GM19324 (cell line): ENCODE results near the gene GABRR2.

ENCODE experiments used
- ATAC-seq: cut with Tn5 transposase; IDR thresholded peaks from one replicate; pipeline ENCODE4 v1.9.1; 2021; ENCODE audit warnings: mild to moderate bottlenecking, moderate library complexity; ENCODE audit not compliant: unreplicated experiment, low FRiP score

GABRR2 gene

GRCh38 chr6:89315249-89315885 is at the start of gene GABRR2:
TSS of gene GABRR2 (minus strand) at chr6:89315299. CDS start at chr6:89315165, 134 bp downstream.
- ATAC-seq: no peak

GRCh38 chr6:89364586-89364985 is 49.5 kb upstream of the GABRR2 start:
- no peak for ATAC-seq

DNA sequence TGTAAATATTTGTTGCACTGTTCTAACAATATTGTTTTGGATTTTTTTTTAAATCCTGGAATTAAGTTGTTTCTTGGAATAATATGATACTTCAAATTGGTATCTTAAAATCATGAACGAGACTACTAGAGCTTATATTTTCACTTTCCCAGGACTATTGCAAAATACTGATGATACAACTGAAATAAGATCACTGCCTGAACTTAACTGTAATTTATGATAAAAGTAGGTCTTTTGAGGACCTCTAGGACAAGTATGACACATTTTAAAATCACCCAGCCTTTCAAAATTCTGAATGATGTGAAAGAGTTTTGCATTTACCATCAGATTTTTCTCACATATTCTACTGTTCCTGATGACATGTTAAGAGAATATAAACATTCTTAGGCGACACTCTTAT is 46.1 kb upstream of the GABRR2 start:
- ATAC-seq: no peak

- no peak for ATAC-seq
These were observed 45.4 kb upstream of the GABRR2 start for GRCh38 chr6:89360415-89360999.

- ATAC-seq: no peak
These were observed 44.5 kb upstream of the GABRR2 start for GRCh38 chr6:89359561-89359960.

- ATAC-seq: peak; percentile 52
These were observed 42.3 kb upstream of the GABRR2 start for GRCh38 chr6:89357390-89357789.

GRCh38 chr6:89356642-89357170 is 41.6 kb upstream of the GABRR2 start:
- ATAC-seq: no peak

DNA sequence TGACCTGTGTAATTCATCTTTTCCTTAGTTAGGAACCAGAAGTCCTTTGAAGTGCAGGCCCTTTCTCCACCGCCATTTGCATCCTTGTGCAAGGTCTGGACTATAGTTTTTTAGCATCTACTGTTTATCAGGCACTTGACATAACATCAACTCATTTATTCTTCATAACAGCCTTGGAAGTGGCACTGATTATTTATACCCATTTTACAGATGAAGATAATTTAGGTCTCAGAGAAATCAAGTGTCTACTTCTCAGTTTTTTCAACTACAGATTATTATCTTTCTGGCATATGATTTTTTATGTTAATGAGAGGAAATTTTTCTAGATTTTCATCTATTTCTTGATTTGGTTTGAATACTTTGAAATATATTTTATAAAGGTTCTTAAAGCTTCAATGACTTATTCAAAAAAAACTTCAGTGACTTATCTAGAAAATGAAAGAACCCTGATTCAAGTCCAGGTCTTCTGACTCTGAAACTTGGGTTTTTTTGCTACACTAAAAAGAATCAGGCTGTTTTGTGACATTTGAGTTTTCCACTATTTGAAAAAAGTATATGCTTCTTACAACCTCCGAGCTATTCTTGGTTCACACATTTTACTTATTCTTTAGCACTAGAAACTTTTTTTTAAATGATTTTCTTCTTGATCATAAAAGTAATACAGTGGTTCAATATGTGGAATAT is 40.6 kb upstream of the GABRR2 start:
- ATAC-seq: no peak

- ATAC-seq: no peak
These were observed 38.7 kb upstream of the GABRR2 start for GRCh38 chr6:89353702-89354392.

GRCh38 chr6:89353118-89353556 is 38.0 kb upstream of the GABRR2 start:
- no peak for ATAC-seq

- peak; percentile 59 for ATAC-seq
These were observed 37.4 kb upstream of the GABRR2 start, which contains the start of gene UBE2J1 for GRCh38 chr6:89352278-89353117. TSS of gene UBE2J1 (minus strand) at chr6:89352722. CDS start at chr6:89352569, 153 bp downstream.

DNA sequence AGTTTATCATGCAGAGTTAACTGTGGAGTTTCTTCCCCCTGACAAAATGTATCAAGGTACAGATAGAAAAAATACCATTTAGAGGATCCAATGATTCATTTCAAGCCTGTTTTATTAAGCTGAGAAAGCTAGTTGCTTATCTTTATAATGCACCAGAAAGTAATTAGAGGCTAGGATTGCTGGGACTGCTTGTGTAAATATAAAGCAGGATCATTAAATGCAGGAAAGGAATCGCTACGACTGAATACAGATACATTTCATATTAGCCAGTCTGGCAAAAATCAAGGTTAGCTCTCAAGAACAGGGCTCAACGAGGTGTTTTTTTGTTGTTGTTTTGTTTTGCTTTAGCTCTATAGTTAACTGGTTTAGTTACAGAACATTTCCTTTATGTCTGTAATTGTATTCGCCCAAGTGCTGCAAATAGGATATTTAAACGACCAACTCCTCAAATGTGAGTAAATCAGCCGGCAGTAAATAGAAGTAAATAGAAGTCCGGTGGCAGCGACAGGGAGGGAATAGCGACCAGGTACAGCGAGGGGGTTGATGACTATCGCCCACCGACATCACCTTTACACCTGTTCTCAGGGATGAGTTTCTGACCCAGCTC is 36.7 kb upstream of the GABRR2 start:
- no peak for ATAC-seq

- ATAC-seq: no peak
These were observed 35.3 kb upstream of the GABRR2 start for GRCh38 chr6:89350281-89350966.

GRCh38 chr6:89348372-89348771 is 33.3 kb upstream of the GABRR2 start:
- no peak for ATAC-seq

DNA sequence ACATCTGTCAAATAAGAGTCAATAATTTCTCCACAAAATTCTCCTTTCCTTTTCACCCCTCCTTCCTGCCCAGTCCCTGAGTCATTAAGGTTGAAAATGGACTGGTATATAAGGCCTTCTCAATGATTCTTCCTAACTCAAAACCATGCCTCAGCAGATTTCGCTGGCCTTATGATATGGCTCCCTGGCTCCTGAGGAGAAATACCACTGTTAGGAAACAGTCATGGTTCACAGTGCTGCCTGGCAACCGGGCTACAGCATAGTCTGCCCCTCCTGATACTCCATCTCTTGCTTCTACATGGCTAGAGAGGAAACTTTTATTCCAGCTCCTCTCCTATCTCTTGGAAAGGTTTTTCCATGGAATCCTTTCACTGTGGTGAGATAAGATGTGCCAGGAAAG is 32.7 kb upstream of the GABRR2 start:
- no peak for ATAC-seq

GRCh38 chr6:89346433-89346832 is 31.3 kb upstream of the GABRR2 start:
- ATAC-seq: no peak

GRCh38 chr6:89339565-89339964 is 24.5 kb upstream of the GABRR2 start:
- ATAC-seq: no peak

- ATAC-seq: no peak
These were observed 20.1 kb upstream of the GABRR2 start for GRCh38 chr6:89335164-89335563.

GRCh38 chr6:89330910-89331309 is 15.8 kb upstream of the GABRR2 start:
- ATAC-seq: no peak
